Osteocyte (in vitro differentiated cells): ENCODE data around the gene NTF4. TPM values are rescaled to one million over a fixed set of nuclear protein-coding genes. Genes with fewer than 3 reads are reported as not detected.
A peak's percentile ranks its signal among the peaks of the same experiment; 100 is the strongest.

ENCODE experiments used
- DNase-seq: peaks from one replicate; pipeline ENCODE4 v3.0.0; 2021; ENCODE audit warnings: mixed read lengths; ENCODE audit not compliant: unreplicated experiment; ENCODE audit errors: extremely low spot score
- H3K27ac Mint-ChIP-seq: one replicate; pipeline ENCODE4 v1.8.0; 2021; ENCODE audit warnings: mild to moderate bottlenecking, mixed read lengths; ENCODE audit not compliant: unreplicated experiment
- H3K27me3 Mint-ChIP-seq: one replicate; pipeline ENCODE4 v1.8.0; 2021; ENCODE audit warnings: mixed read lengths; ENCODE audit not compliant: unreplicated experiment
- H3K36me3 Mint-ChIP-seq: one replicate; pipeline ENCODE4 v1.8.0; 2021; ENCODE audit warnings: mixed read lengths; ENCODE audit not compliant: unreplicated experiment
- H3K4me1 Mint-ChIP-seq: one replicate; pipeline ENCODE4 v1.8.0; 2021; ENCODE audit warnings: mixed read lengths; ENCODE audit not compliant: unreplicated experiment
- H3K4me3 Mint-ChIP-seq: one replicate; pipeline ENCODE4 v1.8.0; 2021; ENCODE audit warnings: mild to moderate bottlenecking, moderate library complexity, mixed read lengths; ENCODE audit not compliant: unreplicated experiment
- H3K9me3 Mint-ChIP-seq: one replicate; pipeline ENCODE4 v1.8.0; 2021; ENCODE audit warnings: mixed read lengths; ENCODE audit not compliant: unreplicated experiment
- CTCF ChIP-seq: fragments of 200-600 bp; sonication (generic); IDR thresholded peaks from 2 replicates; pipeline ENCODE4 v1.5.0; 2021; ENCODE audit warnings: antibody characterized with exemption, mild to moderate bottlenecking, moderate library complexity
- total RNA-seq: library from RNA; stranded (reverse); gene quantifications from 2 replicates; pipeline ENCODE4 v1.2.1, GENCODE V29; 2021

Gene NTF4
- total RNA-seq, 1 donor from 2014 or later = not detected

- no peak for TF ChIP-seq CTCF
- Mint-ChIP-seq H3K4me3 (no peak overlapping the region), H3K27ac (no peak overlapping the region), H3K36me3 (peaks cover 31% of the 10 kb centered on the region), H3K4me1 (peaks cover 10% of the 10 kb centered on the region), H3K9me3 (no peaks in the 10 kb centered on the region), H3K27me3 (no peaks in the 10 kb centered on the region)
- DNase-seq = no peak
These were observed 45.1 kb upstream of the NTF4 start for GRCh38 chr19:49109569-49110233.

GRCh38 chr19:49109051-49109450, 44.4 kb upstream of the NTF4 start:
- Mint-ChIP-seq H3K4me3 (no peak overlapping the region), H3K4me1 (peaks cover 10% of the 10 kb centered on the region), H3K27ac (peak overlapping the region; percentile 67), H3K36me3 (peaks cover 32% of the 10 kb centered on the region), H3K27me3 (no peaks in the 10 kb centered on the region), H3K9me3 (no peaks in the 10 kb centered on the region)
- no peak for TF ChIP-seq CTCF
- DNase-seq = no peak

GRCh38 chr19:49107625-49108459, 43.2 kb upstream of the NTF4 start:
- no peak overlapping the region for H3K27ac Mint-ChIP-seq
- no peaks in the 10 kb centered on the region for H3K27me3 Mint-ChIP-seq
- H3K9me3 Mint-ChIP-seq = no peaks in the 10 kb centered on the region
- H3K4me1 Mint-ChIP-seq = peaks cover 3% of the 10 kb centered on the region
- no peak overlapping the region for H3K4me3 Mint-ChIP-seq
- DNase-seq = no peak
- H3K36me3 Mint-ChIP-seq = peaks cover 32% of the 10 kb centered on the region
- TF ChIP-seq CTCF = no peak

- H3K9me3 Mint-ChIP-seq = no peaks in the 10 kb centered on the region
- H3K4me1 Mint-ChIP-seq = peaks cover 2% of the 10 kb centered on the region
- H3K4me3 Mint-ChIP-seq = no peak overlapping the region
- DNase-seq = no peak
- no peak overlapping the region for H3K27ac Mint-ChIP-seq
- peaks cover 36% of the 10 kb centered on the region for H3K36me3 Mint-ChIP-seq
- peak; percentile 84 for TF ChIP-seq CTCF
- H3K27me3 Mint-ChIP-seq = no peaks in the 10 kb centered on the region
These were observed 42.1 kb upstream of the NTF4 start for GRCh38 chr19:49106648-49107135.

- H3K27ac Mint-ChIP-seq = no peak overlapping the region
- H3K36me3 Mint-ChIP-seq = peaks cover 47% of the 10 kb centered on the region
- no peaks in the 10 kb centered on the region for H3K9me3 Mint-ChIP-seq
- no peaks in the 10 kb centered on the region for H3K4me1 Mint-ChIP-seq
- TF ChIP-seq CTCF = no peak
- DNase-seq = no peak
- no peak overlapping the region for H3K4me3 Mint-ChIP-seq
- H3K27me3 Mint-ChIP-seq = no peaks in the 10 kb centered on the region
These were observed 39.7 kb upstream of the NTF4 start for GRCh38 chr19:49104229-49104864.
